ENCODE measurements around the gene DPH7. TPM values are rescaled to one million over a fixed set of nuclear protein-coding genes. Genes with fewer than 3 reads are reported as not detected.
"Not testable (repeated sequence)": the region's sequence is repeated elsewhere in the genome, so short reads cannot be mapped to it uniquely, and the experiment has no call there.

Gene DPH7
- total RNA-seq, 3 donors from 2014 or later (not counting 1 experiment from before 2014, with no cell fraction given): 39.5 to 51.0 (median 48.5) TPM

DNA sequence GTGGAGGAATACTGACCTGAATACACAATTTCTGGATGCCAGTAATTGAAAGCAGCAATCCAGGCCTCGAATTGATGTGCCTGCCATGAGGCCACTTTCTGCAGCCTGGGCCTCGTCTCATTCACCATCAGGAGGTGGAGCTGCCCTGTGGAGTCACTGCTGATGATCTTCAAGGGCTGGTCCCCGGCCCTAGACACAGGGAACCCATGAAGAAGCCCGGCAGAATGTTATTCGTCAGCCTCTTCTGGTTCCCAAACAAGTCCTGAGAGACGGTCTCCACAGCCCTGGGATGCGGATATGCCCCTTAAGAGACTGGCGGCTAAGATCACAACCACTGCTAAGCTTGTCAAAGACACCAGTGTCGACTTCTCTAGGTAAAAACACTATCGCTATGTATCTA lies 4.5 kb downstream of the DPH7 start:
- Histone ChIP-seq H3K27ac (ENCODE audit: low read length) (no peak overlapping the region), H3K9me3 (ENCODE audit: control insufficient read depth, insufficient read depth, low read length) (no peaks in the 10 kb centered on the region), H3K27me3 (ENCODE audit: control insufficient read depth, insufficient read depth, low read length) (no peaks in the 10 kb centered on the region), H3K4me1 (ENCODE audit: control insufficient read depth, insufficient read depth, low read length) (peaks cover 20% of the 10 kb centered on the region), H3K36me3 (ENCODE audit: control insufficient read depth, insufficient read depth, low read length) (peaks cover 19% of the 10 kb centered on the region), H3K4me3 (ENCODE audit: low read length) (no peak overlapping the region)
- WGBS (ENCODE audit: insufficient coverage): 95% methylated on average over 10 of the region's 10 CpGs
- H3K27me3 Mint-ChIP-seq (ENCODE audit: low read depth in 2 of 2): no peaks in the 10 kb centered on the region
- ATAC-seq: no peak
- H3K36me3 Mint-ChIP-seq: peaks cover 10% of the 10 kb centered on the region
- no peak overlapping the region for H3K4me3 Mint-ChIP-seq
- no peak for DNase-seq
- H3K9me3 Mint-ChIP-seq: no peaks in the 10 kb centered on the region
- intact Hi-C loops (cut with micrococcal nuclease): no loop called here
- H3K4me1 Mint-ChIP-seq: peaks cover 28 to 31% of the 10 kb centered on the region in 2 donors
- TF ChIP-seq, protein P1, sequence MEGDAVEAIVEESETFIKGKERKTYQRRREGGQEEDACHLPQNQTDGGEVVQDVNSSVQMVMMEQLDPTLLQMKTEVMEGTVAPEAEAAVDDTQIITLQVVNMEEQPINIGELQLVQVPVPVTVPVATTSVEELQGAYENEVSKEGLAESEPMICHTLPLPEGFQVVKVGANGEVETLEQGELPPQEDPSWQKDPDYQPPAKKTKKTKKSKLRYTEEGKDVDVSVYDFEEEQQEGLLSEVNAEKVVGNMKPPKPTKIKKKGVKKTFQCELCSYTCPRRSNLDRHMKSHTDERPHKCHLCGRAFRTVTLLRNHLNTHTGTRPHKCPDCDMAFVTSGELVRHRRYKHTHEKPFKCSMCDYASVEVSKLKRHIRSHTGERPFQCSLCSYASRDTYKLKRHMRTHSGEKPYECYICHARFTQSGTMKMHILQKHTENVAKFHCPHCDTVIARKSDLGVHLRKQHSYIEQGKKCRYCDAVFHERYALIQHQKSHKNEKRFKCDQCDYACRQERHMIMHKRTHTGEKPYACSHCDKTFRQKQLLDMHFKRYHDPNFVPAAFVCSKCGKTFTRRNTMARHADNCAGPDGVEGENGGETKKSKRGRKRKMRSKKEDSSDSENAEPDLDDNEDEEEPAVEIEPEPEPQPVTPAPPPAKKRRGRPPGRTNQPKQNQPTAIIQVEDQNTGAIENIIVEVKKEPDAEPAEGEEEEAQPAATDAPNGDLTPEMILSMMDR (IDR thresholded peaks at IDR 0.05): no peak
- H3K27ac Mint-ChIP-seq: no peak overlapping the region

DNA sequence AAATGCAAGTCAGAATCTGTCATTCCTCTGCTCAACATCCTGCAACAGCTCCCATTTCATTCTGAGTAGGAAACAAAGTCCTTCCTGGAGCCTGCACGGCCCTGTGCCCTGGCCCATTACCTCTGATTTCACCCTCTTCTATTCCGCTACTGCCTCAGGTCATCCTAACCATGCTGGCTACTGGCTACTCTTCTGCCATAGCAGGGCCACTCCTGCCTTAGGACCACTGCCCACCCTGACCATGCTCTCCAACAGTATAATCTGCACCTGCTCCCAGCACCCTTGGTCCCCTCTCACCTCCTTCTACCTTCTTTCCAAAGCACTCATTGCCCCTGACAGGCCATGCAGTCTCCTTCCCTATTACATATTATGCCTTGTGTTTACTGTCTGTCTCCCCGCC lies 8.2 kb downstream of the DPH7 start:
- ATAC-seq (no peak), DNase-seq (no peak)
- no peaks in the 10 kb centered on the region for H3K27me3 Mint-ChIP-seq (ENCODE audit: low read depth in 2 of 2)
- Histone ChIP-seq H3K27ac (ENCODE audit: low read length) (no peak overlapping the region), H3K4me1 (ENCODE audit: control insufficient read depth, insufficient read depth, low read length) (no peaks in the 10 kb centered on the region), H3K36me3 (ENCODE audit: control insufficient read depth, insufficient read depth, low read length) (peaks cover 15% of the 10 kb centered on the region), H3K4me3 (ENCODE audit: low read length) (no peak overlapping the region), H3K9me3 (ENCODE audit: control insufficient read depth, insufficient read depth, low read length) (no peaks in the 10 kb centered on the region), H3K27me3 (ENCODE audit: control insufficient read depth, insufficient read depth, low read length) (no peaks in the 10 kb centered on the region)
- peaks cover 10% of the 10 kb centered on the region for H3K36me3 Mint-ChIP-seq
- intact Hi-C loops (cut with micrococcal nuclease): no loop called here
- H3K4me3 Mint-ChIP-seq: no peak overlapping the region
- WGBS (ENCODE audit: insufficient coverage): 98% methylated on average over 3 of the region's 3 CpGs
- peaks cover 7 to 23% of the 10 kb centered on the region in 2 donors for H3K4me1 Mint-ChIP-seq
- no peaks in the 10 kb centered on the region for H3K9me3 Mint-ChIP-seq
- H3K27ac Mint-ChIP-seq: peak overlapping the region in 1 of 2 donors; percentile 67
- TF ChIP-seq, protein P1 (IDR thresholded peaks at IDR 0.05): no peak

DNA sequence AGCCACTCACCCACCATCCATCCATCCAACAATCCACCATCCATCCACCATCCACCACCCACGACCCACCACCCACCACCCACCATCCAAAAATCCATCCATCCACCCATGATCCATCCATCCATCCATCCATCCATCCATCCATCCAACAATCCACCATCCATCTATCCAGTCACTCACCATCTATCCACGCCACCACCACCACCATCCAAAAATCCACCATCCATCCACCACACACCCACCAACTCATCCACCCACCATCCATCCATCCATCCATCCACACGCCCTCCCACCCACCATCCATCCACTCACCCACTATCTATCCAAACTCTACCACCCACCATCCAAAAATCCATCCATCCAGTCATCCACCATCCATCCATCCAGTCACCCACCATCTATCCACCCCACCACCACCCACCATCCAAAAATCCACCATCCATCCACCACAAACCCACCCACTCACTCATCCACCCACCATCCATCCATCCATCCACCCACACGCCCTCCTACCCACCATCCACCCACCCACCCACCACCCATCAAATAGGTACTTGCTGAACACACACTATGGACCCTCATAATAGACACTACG lies 9.0 kb downstream of the DPH7 start:
- no peak for ATAC-seq
- Mint-ChIP-seq H3K9me3 (no peaks in the 10 kb centered on the region), H3K4me3 (no peak overlapping the region), H3K27me3 (ENCODE audit: low read depth in 2 of 2) (no peaks in the 10 kb centered on the region), H3K36me3 (peaks cover 10% of the 10 kb centered on the region), H3K4me1 (peaks cover 0 to 15% of the 10 kb centered on the region in 2 donors), H3K27ac (peak overlapping the region in 1 of 2 donors; percentile 67)
- Histone ChIP-seq H3K27ac (ENCODE audit: low read length) (no peak overlapping the region), H3K27me3 (ENCODE audit: control insufficient read depth, insufficient read depth, low read length) (no peaks in the 10 kb centered on the region), H3K4me1 (ENCODE audit: control insufficient read depth, insufficient read depth, low read length) (no peaks in the 10 kb centered on the region), H3K36me3 (ENCODE audit: control insufficient read depth, insufficient read depth, low read length) (peaks cover 16% of the 10 kb centered on the region), H3K9me3 (ENCODE audit: control insufficient read depth, insufficient read depth, low read length) (no peaks in the 10 kb centered on the region), H3K4me3 (ENCODE audit: low read length) (no peak overlapping the region)
- DNase-seq: no peak
- intact Hi-C loops (cut with micrococcal nuclease): no loop called here
- TF ChIP-seq, protein P1 (IDR thresholded peaks at IDR 0.05): no peak
- 96% methylated on average over 5 of the region's 5 CpGs for WGBS (ENCODE audit: insufficient coverage)

DNA sequence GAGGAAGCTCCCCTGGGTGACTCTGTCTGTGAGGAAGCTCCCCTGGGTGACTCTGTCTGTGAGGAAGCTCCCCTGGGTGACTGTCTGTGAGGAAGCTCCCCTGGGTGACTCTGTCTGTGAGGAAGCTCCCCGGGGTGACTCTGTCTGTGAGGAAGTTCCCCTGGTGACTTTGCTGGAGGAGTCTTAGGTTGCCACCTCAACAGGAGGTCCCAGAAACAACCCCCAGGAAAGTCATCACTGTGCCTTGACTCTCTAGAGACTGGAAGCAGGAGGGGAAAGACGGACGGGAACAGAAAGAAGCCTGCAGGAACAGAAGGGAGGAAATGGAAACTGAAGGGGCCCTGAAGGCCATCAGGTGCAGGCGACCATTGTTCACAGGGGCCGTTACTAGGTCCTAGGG lies 10.3 kb downstream of the DPH7 start:
- H3K4me3 ChIP-seq (ENCODE audit: low read length); H3K4me3 Mint-ChIP-seq; H3K9me3 ChIP-seq (ENCODE audit: control insufficient read depth, insufficient read depth, low read length); H3K4me1 ChIP-seq (ENCODE audit: control insufficient read depth, insufficient read depth, low read length); ATAC-seq; DNase-seq; intact Hi-C loops (cut with micrococcal nuclease); H3K27ac ChIP-seq (ENCODE audit: low read length); H3K27me3 ChIP-seq (ENCODE audit: control insufficient read depth, insufficient read depth, low read length); H3K27me3 Mint-ChIP-seq (ENCODE audit: low read depth in 2 of 2); H3K9me3 Mint-ChIP-seq: not testable (repeated sequence)
- Mint-ChIP-seq H3K36me3 (peaks cover 10% of the 10 kb centered on the region), H3K27ac (peak overlapping the region in 1 of 2 donors; percentile 65), H3K4me1 (peaks cover 0 to 21% of the 10 kb centered on the region in 2 donors)
- WGBS (ENCODE audit: insufficient coverage): 82% methylated on average over 5 of the region's 5 CpGs
- peaks cover 24% of the 10 kb centered on the region for H3K36me3 ChIP-seq (ENCODE audit: control insufficient read depth, insufficient read depth, low read length)
